GM12865 (cell line): Measurements from ENCODE around the gene TMEM266.

Source experiments
- DNase-seq: peaks from one replicate; pipeline ENCODE4 v3.0.0; 2010; ENCODE audit warnings: low read depth
- H3K4me3 ChIP-seq: 2 replicates; pipeline ENCODE4 v1.5.1; 2011; ENCODE audit warnings: mild to moderate bottlenecking, low read depth, low read length, control low read depth
- CTCF ChIP-seq: IDR thresholded peaks from 2 replicates; pipeline ENCODE4 v1.5.1; 2011; ENCODE audit warnings: low read length, control low read depth, low read depth, inconsistent platforms; ENCODE audit not compliant: insufficient read depth; ENCODE audit errors: missing control alignments

Gene TMEM266

DNA sequence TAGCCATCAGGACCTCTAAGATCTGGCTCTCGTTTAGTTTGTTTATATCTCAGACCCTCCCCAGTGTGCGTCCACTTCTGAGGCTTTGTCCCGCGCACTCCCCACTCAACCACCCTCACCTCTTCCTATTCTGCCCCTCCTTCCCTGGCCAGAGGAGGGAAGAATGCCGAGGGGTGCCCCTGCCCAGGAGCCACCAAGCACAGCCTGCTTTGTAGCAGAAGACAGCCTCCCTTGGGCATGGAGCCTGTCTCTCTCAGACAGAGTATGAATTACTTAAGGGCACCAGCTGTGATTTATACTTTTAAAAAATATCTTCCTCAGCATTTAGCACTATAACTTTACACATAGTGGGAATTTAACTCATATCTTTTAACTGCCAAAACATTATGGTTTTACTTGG is 6.0 kb downstream of the TMEM266 start:
- no peak for DNase-seq
- TF ChIP-seq CTCF = no peak
- no peak overlapping the region for H3K4me3 ChIP-seq

- no peak for TF ChIP-seq CTCF
- no peak for DNase-seq
Measured at GRCh38 chr15:76070192-76070591, 10.4 kb downstream of the TMEM266 start.

GRCh38 chr15:76070921-76071635 is 11.3 kb downstream of the TMEM266 start:
- no peak overlapping the region for H3K4me3 ChIP-seq
- no peak for DNase-seq
- no peak for TF ChIP-seq CTCF

More at GRCh38 chr15:76070192-76070591, 10.4 kb downstream of the TMEM266 start:
- H3K4me3 ChIP-seq = no peak overlapping the region

DNA sequence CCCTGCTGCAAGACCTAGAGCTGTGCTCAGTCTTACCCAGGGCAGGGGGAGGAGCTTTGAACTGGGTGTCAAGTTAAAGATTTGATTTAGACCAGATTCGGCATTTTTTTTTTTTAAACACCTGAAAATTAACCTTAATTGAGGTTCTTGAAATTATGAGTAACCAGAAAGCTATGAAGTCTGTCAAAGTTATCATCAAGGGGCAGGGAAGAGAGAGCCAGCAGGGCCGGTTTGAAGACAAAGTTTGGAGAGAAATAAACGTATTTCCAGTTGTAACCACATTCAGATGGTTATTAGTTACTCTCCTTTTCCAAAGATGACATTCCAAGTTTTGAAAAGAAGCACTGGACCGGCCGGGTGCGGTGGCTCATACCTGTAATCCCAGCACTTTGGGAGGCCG is 12.0 kb downstream of the TMEM266 start:
- no peak for DNase-seq
- no peak for TF ChIP-seq CTCF
- no peak overlapping the region for H3K4me3 ChIP-seq

- TF ChIP-seq CTCF = no peak
- H3K4me3 ChIP-seq = no peak overlapping the region
- DNase-seq = no peak
Measured at GRCh38 chr15:76073554-76073953, 13.8 kb downstream of the TMEM266 start.

DNA sequence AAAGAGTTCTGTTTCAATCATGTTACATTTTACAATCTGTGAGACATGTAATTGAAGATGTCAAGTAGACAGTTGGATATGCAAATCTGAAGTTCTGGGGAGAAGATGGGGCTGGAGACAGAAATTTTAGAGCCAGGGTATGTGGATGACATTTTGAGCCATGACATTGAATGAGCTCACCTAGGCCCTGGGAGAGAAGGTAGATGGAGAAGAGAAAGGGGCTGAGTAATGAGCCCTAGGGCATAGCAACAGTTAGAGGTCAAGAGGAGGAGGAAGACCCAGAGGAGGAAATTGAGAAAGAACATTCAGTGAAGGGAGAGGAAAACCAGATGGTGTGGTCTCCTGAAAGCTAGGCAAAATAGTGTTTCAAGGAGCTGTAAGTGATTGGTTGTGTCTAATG is 15.3 kb downstream of the TMEM266 start:
- H3K4me3 ChIP-seq = no peak overlapping the region
- no peak for DNase-seq
- no peak for TF ChIP-seq CTCF
